HG02623 (cell line): ENCODE results near the gene CTXND2.

ENCODE experiments used
- ATAC-seq: cut with Tn5 transposase; IDR thresholded peaks from one replicate; pipeline ENCODE4 v1.9.1; 2021; ENCODE audit warnings: moderate library complexity; ENCODE audit not compliant: unreplicated experiment

Gene CTXND2

DNA sequence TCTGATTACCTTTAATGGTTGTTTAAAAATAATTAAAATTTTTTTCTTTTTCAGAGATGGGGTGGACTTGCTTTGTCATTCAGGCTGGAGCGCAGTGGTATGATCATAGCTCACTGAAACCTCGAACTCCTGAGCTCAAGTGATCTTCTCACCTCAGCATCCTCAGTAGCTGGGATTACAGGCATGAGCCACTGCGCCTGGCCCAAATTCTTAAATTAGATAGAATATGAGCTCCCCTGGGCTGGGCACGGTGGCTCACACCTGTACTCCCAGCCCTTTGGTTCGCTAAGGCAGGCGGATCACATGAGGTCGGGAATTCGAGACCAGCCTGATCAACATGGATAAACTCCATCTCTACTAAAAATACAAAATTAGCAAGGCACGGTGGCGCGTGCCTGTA, 70.7 kb downstream of the CTXND2 start:
- no peak for ATAC-seq

DNA sequence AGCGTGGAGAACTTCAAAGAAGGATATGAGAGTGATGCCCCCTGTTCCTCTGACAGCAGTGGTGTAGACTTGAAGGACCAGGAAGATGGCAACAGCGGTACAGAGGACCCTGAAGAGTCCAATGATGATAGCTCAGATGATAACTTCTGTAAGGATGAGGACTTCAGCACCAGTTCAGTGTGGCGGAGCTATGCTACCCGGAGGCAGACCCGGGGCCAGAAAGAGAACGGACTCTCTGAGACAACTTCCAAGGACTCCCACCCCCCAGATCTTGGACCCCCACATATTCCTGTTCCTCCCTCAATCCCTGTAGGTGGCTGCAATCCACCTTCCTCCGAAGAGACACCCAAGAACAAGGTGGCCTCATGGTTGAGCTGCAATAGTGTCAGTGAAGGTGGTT, 73.7 kb downstream of the CTXND2 start:
- ATAC-seq, result no peak

DNA sequence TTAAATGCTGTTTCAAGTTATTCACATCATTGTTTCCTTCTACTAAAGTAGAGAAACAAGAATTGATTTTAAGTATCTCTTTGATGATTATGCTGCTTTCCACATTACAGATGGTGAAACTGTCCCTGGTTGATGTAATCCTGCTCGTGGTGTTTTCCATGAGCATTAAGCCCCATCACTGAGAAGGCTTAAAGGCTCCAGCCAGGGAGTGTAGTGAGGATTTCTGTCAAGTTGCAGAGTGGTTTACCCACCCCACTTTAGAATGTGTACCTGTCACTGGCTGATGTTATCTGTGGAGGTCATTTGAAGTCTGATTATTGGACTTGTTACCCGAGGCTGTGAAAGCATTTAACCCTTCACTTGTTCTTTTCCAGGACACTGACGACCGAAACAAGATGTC, 74.8 kb downstream of the CTXND2 start:
- ATAC-seq, result no peak
